ENCODE data around the gene BCLAF1. TPM values are rescaled to one million over a fixed set of nuclear protein-coding genes. Genes with fewer than 3 reads are reported as not detected.

The BCLAF1 gene
- total and polyA plus RNA-seq, 9 of the 15 experiments (the other 6 are each of a cell fraction or from before 2014, with no cell fraction given), result 65.4 to 286 (median 165) TPM

DNA sequence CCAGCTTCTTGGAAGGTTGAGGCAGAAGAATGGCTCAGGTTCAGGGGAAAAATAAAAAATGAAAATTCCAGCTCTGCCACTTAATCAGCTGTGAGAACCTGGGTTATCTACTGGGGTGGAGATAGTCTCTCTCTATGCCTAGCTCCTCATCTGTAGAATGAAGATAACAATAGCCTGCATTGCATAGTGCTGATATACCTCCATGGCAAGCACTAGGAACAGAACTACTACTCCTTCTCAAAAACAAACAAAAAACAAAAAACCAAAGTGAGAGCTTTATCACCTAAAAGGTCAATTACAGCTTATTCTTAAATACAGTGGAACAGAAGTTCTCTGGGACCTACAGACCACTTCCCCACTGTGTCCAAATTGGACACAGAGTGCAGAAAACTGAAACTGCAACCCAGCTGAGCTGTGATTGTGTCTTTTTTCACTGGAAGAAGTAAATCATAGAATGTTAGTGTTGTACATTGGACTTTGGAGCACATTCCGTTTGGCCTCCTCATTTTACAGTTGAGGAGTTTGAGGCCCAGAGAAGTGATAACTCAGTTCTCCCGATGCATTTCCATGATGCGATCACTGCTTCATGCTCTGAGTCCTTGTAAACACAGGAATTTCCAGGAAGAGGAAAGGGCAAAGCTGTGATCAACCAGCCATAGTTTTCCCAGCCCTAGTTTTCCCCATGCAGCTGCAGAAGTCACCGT is 62.8 kb downstream of the BCLAF1 start:
- 15% methylated on average over 4 of the region's 4 CpGs for WGBS (ENCODE audit: insufficient coverage, low coverage, missing lambda C conversion rate)
- TF ChIP-seq VEZF1 (CRISPR knock-in tag; IDR thresholded peaks at IDR 0.05) (peak; percentile 27), RBM14 (IDR thresholded peaks at IDR 0.05; ENCODE audit: borderline replicate concordance, insufficient read depth, low read depth, low read length) (no peak), ZNF512 (tag; IDR thresholded peaks at IDR 0.05) (no peak), LEF1 (IDR thresholded peaks at IDR 0.05) (peak; percentile 62), EHMT2 (IDR thresholded peaks at IDR 0.05) (peak; percentile 82), SRSF3 (IDR thresholded peaks at IDR 0.05; ENCODE audit: insufficient read depth, low read length) (no peak), COPS2 (conservative IDR thresholded peaks at IDR 0.05) (no peak), OTX1 (CRISPR knock-in tag; IDR thresholded peaks at IDR 0.05) (no peak), DIDO1 (tag; IDR thresholded peaks at IDR 0.05; ENCODE audit: low read depth) (no peak; the same call in 1 of the 2 replicates), ZNF444 (CRISPR knock-in tag; IDR thresholded peaks at IDR 0.05) (no peak), ZNF253 (CRISPR knock-in tag; conservative IDR thresholded peaks at IDR 0.05) (no peak), SMARCB1 (IDR thresholded peaks at IDR 0.05; ENCODE audit: insufficient read length, low read depth) (no peak), ZC3H8 (IDR thresholded peaks at IDR 0.05) (no peak), SRF (CRISPR knock-in tag; IDR thresholded peaks at IDR 0.05) (no peak), NFIC (IDR thresholded peaks at IDR 0.05) (peak; percentile 80)
- TF ChIP-seq, protein P1, sequence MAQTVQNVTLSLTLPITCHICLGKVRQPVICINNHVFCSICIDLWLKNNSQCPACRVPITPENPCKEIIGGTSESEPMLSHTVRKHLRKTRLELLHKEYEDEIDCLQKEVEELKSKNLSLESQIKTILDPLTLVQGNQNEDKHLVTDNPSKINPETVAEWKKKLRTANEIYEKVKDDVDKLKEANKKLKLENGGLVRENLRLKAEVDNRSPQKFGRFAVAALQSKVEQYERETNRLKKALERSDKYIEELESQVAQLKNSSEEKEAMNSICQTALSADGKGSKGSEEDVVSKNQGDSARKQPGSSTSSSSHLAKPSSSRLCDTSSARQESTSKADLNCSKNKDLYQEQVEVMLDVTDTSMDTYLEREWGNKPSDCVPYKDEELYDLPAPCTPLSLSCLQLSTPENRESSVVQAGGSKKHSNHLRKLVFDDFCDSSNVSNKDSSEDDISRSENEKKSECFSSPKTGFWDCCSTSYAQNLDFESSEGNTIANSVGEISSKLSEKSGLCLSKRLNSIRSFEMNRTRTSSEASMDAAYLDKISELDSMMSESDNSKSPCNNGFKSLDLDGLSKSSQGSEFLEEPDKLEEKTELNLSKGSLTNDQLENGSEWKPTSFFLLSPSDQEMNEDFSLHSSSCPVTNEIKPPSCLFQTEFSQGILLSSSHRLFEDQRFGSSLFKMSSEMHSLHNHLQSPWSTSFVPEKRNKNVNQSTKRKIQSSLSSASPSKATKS (CRISPR knock-in tag; IDR thresholded peaks at IDR 0.05), result no peak

More for the DNA sequence above, 62.8 kb downstream of the BCLAF1 start:
- BruUV-seq (replicated peaks), result no TSS peak
- Histone ChIP-seq H3K27me3 (ENCODE audit: control insufficient read depth in 2 of 2, insufficient read depth in 2 of 2, low read length in 2 of 2) (no peaks in the 10 kb centered on the region), H3K4me1 (replicated peaks in 1 of 2; ENCODE audit: control insufficient read depth in 2 of 2, insufficient read depth in 2 of 2, low read length in 2 of 2) (peaks cover 5 to 20% of the 10 kb centered on the region in 2 experiments; a peak in 4 of 5 replicates), H3K79me2 (ENCODE audit: control insufficient read depth, insufficient read depth, low read length) (no peaks in the 10 kb centered on the region), H3K9ac (ENCODE audit: insufficient read depth in 1 of 2, low read depth in 2 of 2, low read length in 2 of 2) (peak overlapping the region in 1 of 2 experiments; percentile 20; a peak in 1 of 4 replicates), H2AFZ (ENCODE audit: low read depth, low read length) (peak overlapping the region; percentile 63; the same call in 1 of the 2 replicates), H3K4me3 (no peak overlapping the region), H3K36me3 (ENCODE audit: control insufficient read depth, insufficient read depth, low read length) (peaks cover 16% of the 10 kb centered on the region; the same call in 2 of the 3 replicates), H4K20me1 (replicated peaks; ENCODE audit: control insufficient read depth, insufficient read depth, low read length) (no peaks in the 10 kb centered on the region), H3K27ac (ENCODE audit: extremely low read depth, low read depth, low read length) (no peak overlapping the region), H3K9me3 (replicated peaks; ENCODE audit: control insufficient read depth, insufficient read depth, low read depth, low read length) (no peaks in the 10 kb centered on the region), H3K4me2 (ENCODE audit: insufficient read depth, low read length) (peak overlapping the region; percentile 64), H3K9me1 (ENCODE audit: control insufficient read depth, insufficient read depth, low read length) (no peaks in the 10 kb centered on the region)
- ChIA-PET CTCF (ENCODE audit: low intra/inter-chr PET ratio) (interaction anchor here (0.9 to 3.0 kb wide), 5 partner anchors 550 to 775 kb away, joined by 3 to 19 read pairs (median 6); no protein-coding TSS in a partner anchor), POLR2A (interaction anchor here (0.6 to 2.3 kb wide), 10 partner anchors 7 to 728 kb away, joined by 3 to 19 read pairs (median 4); partner anchors contain the start of genes BCLAF1 and MTFR2)
- intact Hi-C loops (cut with micrococcal nuclease), result loop anchor here (1.0 to 10.0 kb wide), 8 partner anchors 25 to 775 kb away; no protein-coding TSS in a partner anchor
- FAIRE-seq (peak; percentile 70), ATAC-seq (peak; percentile 90), DNase-seq (ENCODE audit: extremely low read depth in 1 of 4, low spot score in 3 of 4) (peak; percentile 51 to 76 (median 68))
- in situ Hi-C loops (cut with MboI), result loop anchor here (10.0 kb wide), 2 partner anchors 692 to 772 kb away; no protein-coding TSS in a partner anchor
